ENCODE data around the gene DEPDC7.

- no peak for TF ChIP-seq CTCF (IDR thresholded peaks at IDR 0.05)
- TF ChIP-seq EZH2 (IDR thresholded peaks at IDR 0.05; ENCODE audit: borderline replicate concordance, insufficient read depth, low read depth, low read length, poor library complexity, severe bottlenecking): no peak
Observed at GRCh38 chr11:33052231-33052630, 36.6 kb downstream of the DEPDC7 start.

Data from B cell (primary cell).